ENCODE measurements around the gene CYLC2.
A peak's percentile ranks its signal among the peaks of the same experiment; 100 is the strongest.

The CYLC2 gene, protein sequence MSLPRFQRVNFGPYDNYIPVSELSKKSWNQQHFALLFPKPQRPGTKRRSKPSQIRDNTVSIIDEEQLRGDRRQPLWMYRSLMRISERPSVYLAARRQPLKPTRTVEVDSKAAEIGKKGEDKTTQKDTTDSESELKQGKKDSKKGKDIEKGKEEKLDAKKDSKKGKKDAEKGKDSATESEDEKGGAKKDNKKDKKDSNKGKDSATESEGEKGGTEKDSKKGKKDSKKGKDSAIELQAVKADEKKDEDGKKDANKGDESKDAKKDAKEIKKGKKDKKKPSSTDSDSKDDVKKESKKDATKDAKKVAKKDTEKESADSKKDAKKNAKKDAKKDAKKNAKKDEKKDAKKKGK

GRCh38 chr9:102995033-102995432, at the start of gene CYLC2:
Gene CYLC2 (plus strand): TSS chr9:102995333. CDS start chr9:102995381, 48 bp downstream.
- DNase-seq = no peak

- DNase-seq = no peak
These were observed 44.8 kb upstream of the CYLC2 start for GRCh38 chr9:102950346-102950745.

DNA sequence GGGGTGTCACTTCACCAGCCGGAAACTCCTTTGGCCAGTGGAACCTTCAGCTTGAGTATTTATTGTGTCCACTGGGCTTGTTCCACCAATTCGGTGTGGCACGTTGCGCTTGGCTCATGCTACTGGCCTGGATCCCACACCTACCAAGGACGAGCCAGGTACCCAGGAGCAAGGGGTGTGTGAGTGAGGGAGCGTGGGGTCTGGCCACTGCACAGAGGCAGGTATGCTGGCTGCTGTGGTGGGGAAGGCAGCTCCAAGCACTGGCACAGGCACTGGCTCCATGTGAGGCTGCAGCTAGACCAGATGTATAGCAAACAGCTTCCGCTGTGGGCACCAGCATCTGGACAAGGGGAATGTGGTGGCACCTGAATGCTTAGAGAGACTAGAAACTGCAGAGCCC, 28.1 kb upstream of the CYLC2 start:
- DNase-seq = no peak

DNA sequence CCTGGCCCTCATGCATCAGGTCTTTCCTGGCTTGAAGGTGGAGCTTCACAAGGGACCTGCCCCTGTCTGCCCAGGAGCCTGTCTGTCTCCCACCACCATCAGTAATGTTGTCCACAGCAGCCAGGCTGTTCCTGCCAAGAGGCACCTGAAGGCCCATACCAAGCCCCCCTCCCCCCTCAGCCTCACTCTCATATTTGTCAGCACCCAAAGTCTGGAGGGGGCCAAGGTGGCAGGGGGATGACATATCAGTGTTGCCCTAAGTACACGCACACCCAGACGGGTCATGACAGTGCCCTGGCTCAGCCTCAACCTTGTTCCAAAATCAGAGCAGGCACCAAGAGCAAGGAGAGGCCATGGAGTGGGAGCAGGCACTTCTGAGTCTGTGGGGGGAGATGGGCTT, 27.2 kb upstream of the CYLC2 start:
- no peak for DNase-seq

DNA sequence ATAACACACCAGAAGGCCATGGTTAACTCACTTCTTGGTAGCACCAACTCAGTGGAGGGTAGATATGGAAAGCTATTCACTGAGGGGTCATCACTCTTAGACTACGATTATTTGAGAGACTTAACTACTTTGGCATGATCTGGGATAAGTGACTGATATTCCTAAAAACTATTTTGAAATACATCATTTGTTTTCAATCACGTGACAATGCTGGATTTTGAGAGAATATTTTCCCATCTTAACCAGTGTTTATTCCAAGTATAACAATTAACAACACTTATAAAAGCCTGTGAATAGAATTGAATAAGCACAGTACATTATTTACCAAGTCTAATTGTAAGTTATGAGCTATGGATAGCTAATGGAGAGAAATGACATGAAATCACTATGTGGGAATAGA, 22.4 kb upstream of the CYLC2 start:
- no peak for DNase-seq

DNA sequence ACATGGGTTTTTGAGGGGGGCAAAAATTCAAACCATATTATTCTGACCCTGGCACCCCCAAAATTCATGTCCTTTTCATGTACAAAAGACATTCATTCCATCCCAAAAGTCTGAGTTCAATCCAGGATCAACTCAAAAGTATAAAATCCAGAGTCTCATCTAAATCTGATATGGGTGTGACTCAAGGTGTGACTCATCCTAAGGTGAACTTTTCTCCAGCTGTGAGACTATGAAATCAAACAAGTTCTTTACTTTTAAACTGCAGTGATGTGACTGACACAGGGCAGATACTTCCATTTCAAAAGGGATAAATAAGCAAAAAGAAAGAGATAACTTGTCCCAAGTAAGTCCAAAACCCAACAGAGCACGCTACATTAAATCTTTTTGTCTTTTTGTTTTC, 20.6 kb upstream of the CYLC2 start:
- DNase-seq = no peak

DNA sequence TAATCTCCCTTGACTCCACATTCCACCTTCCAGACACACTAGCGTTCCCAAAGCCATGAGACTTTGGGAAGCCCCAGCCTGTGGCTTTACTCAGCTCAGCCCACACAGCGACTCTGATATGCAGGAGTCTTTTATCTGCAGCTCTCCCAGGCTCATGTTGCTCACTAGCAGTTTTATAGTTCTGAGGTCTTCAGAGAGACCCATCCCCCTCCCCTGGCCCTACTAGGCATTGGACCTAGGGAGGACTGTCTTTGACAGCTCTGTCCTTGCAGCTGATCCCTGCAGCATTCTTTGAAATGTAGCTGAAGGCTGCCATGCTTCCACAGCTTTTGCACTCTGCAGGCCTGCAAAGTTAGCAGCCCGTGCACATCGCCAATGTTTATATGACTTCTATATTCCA, 19.9 kb upstream of the CYLC2 start:
- DNase-seq = no peak

GRCh38 chr9:102985162-102985895, 9.8 kb upstream of the CYLC2 start:
- DNase-seq = no peak

GRCh38 chr9:102986425-102986824, 8.7 kb upstream of the CYLC2 start:
- DNase-seq = peak; percentile 48

DNA sequence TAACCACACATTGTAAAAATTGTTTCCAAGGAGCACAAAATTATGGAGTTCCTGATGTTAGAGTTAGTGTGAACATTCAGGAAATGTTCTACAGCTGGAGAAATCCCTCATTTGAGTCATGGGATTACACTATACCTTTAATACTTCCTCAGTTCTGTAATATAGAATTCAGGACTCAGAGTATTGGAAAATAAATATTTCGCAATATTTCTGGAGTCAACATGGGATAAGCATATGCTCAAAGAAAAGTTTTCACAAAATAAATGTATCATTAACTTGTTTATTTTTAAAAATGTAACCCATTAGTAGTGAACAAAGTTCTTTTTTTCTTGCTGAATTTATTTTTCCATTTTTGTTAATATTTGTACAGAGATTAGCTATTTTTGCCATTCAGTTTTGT, 8.6 kb downstream of the CYLC2 start:
- DNase-seq = no peak

DNA sequence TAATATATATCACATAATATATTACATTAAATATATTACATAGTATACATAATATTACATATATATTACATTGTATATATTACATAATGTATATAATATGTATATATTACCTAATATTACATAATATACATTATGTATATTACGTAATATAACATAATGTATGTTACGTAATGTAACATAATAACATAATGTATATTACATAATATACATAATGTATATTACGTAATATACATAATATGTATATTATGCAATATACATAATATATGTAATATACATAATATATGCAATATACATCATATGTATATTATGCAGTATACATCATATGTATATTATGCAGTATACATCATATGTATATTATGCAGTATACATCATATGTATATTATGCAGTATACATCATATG, 19.1 kb downstream of the CYLC2 start:
- no peak for DNase-seq

GRCh38 chr9:103025796-103026195, 30.7 kb downstream of the CYLC2 start:
- no peak for DNase-seq

DNA sequence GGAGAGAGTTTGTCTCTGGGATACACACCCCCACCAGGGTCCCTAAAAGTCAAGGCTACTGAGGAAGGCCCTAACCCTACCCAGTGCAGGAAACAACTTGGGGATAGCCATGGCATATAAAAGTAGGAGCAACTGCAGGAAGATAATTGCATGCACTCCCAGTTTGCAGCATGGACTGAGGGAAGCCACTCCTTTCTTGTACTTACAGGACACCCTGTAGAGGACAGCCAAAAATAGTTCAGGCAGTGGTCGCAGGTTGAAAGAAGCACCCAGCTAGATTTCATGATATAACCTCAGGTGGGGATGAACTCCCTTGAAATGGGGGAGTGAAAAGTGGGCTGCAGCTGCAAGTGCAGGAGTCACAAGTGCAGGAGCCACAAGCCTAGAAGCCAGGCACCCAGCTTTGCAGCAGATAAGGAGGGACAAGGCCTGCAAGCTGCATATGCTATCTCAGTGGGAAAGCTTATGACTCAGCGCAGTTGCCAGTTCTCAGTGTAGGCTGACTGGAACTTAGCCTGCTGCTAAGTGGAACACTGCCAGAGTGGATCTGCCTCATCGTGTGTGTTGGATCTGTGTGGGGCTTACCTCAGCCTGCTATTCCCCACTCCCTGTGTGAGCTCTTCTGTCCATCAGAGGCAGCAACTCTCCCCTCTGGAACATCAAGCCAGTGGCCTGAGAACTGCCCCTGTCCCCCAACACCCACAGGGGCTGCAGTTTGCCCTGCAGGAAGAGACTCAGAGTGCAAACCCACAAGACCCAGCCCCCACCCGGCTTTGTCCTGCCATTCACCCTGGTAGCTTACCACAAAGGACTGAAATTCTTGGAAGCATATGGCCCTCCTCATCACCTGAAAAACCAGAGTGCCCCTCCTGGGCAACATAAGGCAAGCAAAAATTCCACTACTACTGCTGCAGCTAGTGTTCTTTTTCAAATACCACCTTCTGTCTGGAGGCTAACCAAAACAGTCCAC, 42.7 kb downstream of the CYLC2 start:
- DNase-seq = no peak

GRCh38 chr9:103041961-103042360, 46.8 kb downstream of the CYLC2 start:
- DNase-seq = no peak
